NCI-H2081 (cell line): Measurements from ENCODE around the gene NEAT1.

Experiments used
- DNase-seq, 2 experiments: peaks; one replicate each; lab custom pipeline; 2025; lab: John Stamatoyannopoulos, UW

NEAT1 gene

DNA sequence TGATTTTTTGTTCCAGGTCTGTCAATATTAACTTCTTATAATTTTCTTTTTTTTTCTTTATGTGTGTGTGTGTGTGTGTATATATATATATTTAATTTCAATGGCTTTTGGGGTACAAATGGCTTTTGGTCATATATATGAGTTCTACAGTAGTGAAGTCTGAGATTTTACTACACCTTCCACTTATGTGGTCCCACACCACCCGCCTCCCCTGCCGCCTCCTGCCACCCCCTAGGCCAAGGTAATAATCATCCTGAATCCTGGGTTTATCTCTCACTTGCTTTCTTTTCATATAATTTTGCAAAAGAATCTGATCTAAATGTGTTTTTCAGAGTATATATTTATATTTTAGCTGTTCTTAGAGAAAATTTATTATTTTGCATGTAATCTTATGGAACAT lies 11.1 kb downstream of the NEAT1 start:
- DNase-seq, result no peak

DNA sequence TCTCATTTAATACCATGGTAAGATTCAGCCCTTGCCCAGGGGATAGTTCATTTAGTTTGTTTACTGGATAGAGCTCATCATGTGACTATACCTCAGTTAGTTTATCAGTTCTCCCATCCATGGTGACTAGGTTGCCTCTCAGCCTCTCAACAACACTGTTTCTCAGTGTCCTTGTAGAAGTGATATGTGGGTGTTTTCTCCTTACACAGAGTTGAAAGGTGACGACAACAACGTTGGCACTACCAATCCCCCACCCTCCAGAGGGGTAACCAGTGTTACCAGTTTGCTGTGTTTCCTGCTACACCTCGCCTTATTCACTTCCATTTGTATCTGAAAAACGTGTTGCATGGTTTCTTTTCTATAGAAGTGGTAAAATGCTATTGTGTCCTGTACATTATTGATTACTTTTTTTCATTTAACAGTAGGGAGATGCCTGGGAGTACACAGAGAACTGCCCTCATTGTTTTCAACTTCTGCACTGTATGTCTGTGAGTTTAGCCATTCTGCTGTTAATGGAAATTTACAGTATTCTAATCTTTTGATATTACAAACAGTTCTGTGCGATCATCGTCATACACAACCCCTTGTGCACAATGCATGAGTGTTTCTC lies 11.6 kb downstream of the NEAT1 start:
- DNase-seq, result no peak

DNA sequence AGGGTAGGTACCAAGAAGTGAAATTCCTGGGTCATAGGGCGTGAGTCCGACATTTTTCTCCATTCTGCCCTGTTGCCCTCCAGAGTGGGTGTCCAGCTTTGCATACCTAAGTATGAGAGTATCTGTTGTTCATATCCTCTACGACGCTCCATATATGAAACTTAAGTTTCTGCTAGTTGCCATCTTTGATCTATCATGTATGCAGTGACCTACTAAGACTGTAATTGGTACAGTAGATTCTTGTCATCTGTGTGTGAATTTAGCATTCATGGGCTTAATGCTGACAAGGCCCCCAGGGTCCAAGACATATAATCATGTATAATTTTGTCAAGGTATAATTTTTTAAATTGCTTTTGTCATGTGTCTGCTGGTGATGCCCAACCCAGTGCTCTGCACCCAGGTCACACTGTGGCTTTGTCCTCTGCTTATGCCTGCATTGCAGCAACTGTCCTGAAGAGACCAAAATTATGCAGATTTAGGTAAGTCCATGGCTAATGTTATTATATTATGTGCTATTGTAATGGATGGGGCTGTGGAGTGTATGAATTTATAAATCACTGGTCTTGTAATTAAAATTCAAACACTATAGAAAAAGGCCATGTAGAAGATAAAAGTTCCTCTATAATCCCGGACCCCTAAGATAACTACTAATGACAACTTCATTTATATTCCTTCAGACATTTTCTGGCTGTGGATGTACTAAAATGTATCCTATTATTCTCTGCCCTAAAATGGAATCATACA lies 12.2 kb downstream of the NEAT1 start:
- DNase-seq, result peak; percentile 49 to 60

DNA sequence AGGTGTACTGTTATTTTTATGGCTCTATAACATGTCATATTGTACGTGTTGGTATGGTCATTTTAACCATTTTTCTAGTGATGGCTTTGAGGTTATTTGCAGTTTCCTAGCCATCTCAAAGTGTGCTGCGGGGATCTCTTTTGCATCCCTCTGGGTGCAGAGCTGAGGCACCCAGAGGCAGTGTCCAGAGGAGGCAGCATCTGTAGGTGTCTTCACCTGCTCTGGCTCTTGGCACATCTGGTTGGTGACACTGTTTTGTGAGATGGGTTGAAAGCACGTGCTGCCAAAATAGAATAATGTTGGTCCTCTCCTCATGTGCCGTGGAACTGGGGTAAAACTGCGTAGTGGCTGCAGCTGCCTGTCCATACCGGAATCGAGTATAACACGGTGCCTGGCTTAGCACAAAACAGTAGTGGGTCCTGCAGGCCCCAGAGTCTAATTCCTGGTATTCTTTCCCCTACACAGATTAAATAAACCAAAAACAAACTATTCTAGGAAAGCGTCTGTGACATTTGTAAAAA lies 12.9 kb downstream of the NEAT1 start:
- no peak for DNase-seq

DNA sequence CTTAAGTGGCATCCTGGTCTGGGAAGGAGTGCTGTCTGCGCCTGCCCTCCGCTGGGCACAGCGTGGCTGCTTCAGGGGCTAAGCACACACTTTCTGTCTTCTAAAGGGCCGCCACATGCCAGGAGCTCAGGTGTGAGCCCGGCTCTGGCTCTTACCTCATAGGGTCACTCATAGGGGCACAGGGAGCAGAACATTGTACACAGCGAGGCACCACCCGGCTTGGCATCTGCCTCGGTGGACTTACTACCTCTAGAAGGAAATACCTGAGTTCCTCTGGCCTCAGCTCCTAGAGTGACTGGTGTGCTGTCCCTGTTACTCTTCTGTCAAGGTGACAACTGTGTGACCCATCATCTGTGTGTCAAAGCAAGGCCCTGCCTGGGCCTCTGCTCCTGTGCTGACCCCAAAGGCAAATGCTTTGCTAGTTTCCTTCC lies 13.4 kb downstream of the NEAT1 start:
- no peak for DNase-seq

DNA sequence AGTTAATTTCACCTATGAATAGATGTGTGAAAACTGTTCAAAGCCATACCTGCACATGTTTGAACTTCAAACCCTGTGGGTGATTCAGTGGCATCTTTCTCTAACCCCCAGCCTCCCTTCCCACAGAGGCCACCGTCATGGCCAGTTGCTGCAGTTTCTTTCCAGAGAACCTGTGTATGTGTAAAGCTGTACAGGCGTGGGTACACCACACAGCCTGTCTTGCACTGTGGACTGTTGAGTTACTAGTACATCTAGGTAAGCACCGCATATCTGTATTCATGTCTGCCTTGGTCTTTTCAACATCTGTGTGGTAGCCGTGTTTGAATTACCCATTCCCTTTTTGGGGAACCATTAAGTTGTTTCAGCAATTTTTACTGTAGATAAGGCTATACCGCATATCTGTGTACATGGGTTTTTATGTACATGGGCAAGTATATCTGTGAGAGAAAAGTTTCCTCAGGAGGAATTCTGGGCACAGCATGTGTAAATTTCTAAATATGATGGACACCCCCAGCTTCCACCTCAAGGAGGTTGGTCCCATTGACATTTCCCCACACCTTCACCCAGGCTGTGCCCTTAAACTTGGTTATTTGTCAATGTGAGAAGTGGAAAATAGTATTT lies 13.9 kb downstream of the NEAT1 start:
- no peak for DNase-seq

DNA sequence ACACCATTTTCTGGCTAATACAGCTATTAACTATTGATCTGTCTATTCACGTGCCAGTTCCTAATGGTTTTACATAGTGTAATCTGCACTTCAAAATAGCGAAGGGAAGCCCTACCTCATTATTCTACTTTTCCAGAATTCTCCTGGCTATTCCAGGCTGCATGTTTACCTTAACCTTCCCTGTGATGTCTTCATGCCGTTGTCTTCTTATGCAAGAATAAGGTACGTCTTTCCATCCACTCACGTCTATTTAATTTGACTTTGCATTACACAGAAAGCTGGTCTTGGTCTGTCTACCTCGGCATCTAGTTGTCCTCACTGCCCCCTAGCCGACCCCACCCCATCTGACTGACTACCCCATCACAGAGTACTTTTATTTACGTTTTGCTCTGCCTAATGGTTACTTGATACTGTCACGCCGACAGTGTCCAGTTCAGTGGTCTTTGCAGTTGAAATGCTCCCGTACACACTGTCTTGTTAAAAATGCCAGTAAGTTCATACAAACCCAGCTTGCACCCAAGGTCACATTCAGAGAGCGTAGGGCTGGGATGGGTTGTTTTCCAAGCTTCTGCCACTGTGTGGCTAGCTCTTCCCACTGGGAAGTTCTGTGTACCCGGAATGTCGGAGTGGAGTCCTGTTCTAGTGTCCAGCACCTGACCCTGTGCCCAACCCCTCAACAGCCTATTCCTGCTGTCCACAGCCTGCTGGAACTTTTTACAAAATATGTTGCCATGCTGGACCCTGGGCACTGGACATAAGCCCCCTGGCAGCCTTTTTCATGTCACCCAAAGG lies 15.0 kb downstream of the NEAT1 start:
- no peak for DNase-seq

DNA sequence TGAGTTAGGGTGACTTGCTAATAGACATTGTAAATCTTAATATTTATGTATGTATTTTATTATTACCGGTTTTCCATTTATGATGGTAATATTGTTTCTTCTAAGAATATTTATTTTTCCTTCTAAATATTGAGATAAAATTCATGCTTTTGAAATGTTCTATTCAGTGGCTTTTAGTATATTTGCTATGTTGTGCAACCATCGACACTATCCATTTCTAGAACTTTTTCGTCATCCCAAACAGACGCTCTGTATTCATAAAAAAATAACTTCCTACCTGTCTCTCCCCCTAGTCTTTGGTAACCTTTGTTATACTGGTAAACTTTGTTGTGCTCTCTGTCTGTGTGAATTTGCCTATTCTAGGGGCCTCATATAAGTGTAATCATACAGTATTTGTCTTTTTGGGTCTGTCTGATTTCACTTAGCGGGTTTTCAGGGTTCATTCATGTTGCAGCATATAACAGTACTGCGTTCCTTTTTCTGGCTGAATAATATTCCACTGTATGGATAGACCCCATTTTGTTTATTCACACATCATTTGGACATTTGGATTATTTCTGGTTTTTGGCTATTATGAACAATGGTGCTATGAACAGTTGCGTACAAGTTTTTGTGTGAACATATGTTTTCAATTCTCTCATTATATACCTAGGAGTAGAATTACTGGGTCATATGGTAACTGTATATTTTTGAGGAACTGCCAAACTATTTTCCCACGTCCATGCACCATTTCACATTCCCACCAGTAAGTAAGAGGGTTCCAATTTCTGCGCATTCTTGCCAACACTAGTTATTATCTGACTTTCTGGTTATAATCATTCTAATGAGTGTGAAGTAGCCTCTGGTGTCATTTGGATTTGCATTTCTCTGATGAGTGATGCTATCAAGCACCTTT lies 15.9 kb downstream of the NEAT1 start:
- no peak for DNase-seq

DNA sequence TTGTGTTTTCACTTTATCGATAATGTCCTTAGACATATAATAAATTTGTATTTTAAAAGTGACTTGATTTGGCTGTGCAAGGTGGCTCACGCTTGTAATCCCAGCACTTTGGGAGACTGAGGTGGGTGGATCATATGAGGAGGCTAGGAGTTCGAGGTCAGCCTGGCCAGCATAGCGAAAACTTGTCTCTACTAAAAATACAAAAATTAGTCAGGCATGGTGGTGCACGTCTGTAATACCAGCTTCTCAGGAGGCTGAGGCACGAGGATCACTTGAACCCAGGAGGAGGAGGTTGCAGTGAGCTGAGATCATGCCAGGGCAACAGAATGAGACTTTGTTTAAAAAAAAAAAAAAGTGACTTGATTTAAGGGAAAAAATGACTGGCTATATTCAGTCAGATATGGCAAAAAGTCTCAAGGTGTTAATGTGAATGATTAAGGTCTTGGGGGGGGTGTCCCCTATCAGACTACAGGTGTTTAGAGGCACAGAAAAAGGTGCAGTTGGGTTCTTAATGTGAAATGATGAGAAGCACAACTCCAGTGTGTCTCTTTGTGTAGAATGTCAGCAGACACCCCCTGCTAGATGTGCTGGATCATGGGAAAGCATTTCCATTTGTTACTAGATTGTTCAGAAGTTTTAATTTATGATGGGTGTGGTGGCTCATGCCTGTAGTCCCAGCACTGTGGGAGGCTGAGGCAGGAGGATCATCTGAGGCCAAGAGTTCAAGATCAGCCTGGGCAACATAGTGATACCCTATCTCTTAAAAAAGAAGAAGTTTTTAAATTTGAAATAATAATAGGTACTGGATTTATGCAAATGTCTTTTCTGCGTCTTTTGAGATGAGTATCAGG lies 17.0 kb downstream of the NEAT1 start:
- no peak for DNase-seq

DNA sequence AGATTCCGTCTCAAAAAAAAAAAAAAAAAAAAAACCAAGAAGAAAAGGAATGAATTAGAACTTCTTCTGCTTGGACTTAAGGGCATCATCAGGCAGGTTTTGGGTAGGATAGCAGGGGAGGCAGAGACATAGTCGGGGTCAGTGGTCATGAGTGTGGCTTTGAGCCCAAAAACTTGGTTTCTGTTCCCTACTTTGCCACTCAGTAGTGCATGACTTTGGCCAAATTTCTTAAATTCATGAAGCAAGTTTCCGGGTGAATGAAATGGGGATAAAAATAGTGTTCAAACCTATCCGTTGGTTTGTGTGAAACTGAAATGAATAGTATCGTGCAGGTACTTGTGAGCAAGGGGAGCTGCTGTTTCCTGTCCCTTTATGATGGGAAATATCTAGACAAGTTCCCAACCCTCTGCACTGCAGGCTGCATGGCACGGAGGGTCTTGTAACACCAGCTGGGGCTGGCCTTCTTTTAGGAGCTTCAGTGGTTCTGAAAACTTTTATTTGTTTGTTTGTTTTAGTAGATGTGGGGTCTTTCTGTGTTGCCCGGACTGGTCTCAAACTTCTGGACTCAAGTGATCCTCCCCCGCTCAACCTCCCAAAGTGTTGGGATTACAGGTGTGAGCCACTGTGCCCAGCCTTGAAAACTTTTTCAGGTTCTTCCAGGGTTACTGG lies 18.4 kb downstream of the NEAT1 start:
- no peak for DNase-seq

DNA sequence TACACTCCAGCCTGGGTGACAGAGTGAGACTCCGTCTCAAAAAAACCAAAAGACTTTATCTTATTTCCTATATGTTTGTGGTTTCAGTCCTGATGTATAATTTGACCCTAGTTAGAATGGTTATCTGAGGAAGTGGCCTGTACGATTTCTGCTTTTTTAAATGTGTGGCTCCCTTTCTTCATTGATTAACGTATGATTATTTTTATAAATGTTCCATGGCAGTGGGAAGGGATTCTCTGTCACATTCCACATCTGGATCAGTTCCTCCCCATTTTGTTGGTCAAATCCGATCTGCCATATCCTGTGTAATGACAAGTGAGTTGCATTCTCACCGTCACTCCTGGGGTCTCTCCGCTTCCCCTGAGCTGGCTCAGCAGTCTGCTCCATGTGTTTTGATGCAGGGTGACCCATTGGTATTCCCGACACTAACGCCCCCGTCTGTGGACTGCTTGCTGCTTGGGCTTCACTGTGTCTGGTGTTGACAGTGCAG lies 20.3 kb downstream of the NEAT1 start:
- DNase-seq, result no peak

DNA sequence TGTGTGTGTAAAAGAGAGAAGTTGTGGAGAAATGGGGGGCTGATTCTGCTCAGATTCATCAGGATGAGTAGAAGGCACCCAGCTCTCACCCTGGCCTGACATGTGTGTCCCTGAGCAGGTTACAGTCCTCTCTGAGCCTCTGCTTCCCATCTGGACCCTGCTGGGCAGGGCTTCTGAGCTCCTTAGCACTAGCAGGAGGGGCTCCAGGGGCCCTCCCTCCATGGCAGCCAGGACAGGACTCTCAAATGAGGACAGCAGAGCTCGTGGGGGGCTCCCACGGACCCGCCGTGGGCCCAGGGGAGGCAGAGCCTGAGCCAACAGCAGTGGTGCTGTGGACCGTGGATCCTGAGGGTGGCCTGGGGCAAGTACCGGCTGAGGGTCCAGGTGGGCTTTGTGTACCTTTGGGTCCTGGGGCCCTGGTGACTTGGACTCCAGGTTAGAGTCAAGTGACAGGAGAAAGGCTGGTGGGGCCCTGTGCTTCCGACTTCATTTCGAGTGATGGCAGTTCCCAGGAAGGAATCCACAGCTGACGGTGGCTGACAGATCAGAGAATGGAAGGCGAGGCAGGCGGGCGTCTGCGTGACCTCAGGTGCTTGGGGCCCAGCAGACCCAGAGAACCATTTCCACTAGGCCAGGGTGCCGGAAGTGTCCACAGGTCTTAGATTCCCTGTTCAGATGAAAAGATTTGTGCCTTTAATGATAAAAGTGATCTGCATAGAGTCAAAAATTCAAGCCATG lies 21.9 kb downstream of the NEAT1 start:
- no peak for DNase-seq

DNA sequence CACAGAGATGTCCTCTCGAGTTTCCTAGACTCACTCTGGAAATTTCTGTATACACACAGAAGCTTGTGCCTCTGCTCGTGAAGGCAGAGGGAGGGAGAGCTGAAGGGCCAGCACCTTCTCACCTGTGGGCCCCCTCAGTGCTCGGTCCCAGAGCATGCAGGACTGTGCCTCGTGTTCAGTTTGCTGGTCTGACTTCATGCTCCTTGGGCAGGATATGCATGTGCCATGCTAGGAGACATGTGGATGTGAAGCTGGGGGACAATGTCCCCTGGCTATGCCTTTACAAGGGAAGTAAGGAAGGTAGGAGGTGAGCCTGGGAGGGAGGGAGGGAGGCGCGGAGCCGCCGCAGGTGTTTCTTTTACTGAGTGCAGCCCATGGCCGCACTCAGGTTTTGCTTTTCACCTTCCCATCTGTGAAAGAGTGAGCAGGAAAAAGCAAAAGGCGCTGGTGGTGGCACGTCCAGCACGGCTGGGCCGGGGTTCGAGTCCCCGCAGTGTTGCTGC lies 22.6 kb downstream of the NEAT1 start:
- no peak for DNase-seq

DNA sequence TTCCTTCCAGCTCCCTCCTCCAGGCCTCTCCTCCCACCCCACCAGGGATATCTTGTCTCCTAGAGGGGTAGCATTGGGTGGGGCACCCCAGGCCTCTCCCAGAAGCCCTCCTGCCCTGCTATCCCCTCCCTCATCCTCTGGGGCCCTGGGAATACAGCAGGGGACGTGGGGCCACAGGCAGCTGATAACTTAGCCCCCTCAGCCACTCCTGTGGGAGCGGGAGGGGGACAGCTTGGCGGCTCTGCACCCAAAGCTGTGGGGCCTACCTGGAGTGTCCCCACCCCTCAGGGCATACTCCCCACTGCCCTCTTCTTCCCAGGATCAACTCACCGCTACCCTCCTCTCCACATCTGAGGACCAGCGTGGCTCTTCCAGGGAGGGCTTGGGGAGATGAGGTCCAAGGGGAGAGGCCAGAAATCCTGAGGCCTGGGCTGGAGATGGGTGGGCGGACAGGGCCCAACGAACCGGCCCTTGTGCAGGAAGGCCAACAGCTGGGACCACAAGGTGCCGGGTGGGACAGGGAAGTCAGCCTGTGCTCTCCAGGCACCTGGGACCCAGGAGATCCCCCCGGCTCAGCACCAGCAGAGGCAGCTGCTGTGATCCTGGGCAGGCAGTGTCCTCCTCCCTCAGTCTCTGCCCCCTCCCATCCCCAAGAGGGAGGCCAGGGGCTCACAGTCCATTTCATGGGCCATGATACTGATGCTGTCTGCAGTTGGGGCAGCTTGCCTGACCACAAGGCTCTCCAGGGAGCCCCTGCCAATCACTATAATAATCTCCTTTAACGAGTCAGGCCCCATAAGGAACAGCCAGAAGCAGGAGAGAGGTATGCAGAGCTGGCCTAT lies 23.2 kb downstream of the NEAT1 start:
- DNase-seq, result no peak

DNA sequence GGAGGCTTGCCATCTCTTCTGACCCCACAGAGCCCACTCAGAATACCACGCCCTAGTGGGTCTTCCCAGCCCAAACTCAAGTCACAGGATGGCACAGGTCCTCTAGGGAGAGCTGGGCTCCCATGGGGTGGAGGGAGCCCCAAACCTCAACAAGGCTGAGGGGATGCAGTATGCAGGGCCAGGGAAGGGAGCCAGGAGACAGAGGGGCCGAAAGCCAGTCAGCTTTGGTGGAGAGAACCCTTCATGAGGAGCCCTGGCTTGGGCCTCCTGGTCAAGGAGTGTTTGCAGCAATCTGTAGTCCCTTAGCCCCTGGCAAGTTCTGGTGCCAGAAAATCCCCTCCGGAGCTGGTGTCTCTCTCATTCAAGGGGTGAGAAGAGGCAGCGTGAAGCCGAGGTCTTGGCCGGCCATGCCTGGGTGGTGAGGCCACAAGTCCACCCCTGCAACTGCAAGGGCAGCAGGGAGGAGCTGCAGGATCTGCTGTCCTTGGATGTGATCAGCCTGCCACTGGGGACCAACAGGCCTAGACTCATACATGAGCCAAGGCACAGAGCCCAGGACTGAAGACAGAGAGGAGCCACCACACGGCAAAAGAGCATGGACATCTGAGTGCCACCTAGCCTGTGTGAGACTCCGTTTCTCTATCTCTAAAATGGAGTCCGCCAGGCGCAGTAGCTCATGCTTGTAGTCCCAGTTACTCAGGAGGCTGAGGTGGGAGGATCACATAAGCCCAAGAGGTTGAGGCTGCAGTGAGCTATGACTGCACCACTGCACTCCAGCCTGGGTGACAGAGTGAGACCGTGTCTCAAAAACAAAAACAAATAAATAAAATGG lies 24.1 kb downstream of the NEAT1 start:
- no peak for DNase-seq

DNA sequence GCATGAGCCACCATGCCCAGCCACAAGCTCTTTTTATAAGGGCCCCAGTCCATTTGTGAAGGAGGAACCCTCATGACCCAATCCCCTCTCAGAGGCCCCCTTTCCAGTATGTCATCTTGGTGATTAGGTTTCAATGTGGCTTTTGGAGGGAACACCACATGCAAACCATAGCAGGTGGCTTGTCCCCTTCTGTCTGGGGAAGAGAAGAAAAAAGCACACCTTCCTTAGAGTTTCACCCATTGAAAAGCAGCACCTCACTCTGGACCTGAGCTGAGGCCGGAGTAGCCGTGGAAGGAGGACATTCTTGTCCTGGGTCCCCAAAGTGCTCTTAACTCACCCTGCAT lies 25.4 kb downstream of the NEAT1 start:
- DNase-seq, result no peak
